Measurements from ENCODE around the gene NKX6-1. TPM values are rescaled to one million over a fixed set of nuclear protein-coding genes. Genes with fewer than 3 reads are reported as not detected.
A peak's percentile ranks its signal among the peaks of the same experiment; 100 is the strongest.

Gene NKX6-1
- polyA plus RNA-seq, 3 donors, result not detected

DNA sequence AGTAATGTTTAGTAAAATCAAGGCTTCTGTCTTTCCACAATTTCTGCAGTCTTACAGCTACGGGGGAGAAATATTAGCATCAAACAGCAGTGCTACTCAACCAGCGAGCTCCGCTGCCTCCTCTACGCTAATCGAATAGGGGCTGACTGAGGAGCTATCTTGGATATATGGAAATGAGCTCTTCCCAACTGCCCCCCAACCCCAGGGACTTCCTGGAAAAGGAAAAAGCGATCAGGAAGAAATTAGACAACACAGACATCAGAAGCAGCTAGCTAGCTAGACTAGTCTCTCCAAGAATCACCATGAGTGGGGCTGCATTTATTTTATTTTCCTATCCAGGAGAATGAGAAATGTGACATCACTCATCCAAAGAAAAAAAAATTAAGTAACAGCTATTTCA, 7.6 kb downstream of the NKX6-1 start:
- H3K9me3 ChIP-seq (replicated peaks in 1 of 2; ENCODE audit: control insufficient read depth in 1 of 2, insufficient read depth in 1 of 2, low read length in 2 of 2), result peaks cover 0 to 54% of the 10 kb centered on the region in 2 donors
- Mint-ChIP-seq H3K4me1 (peaks cover 27% of the 10 kb centered on the region), H3K9me3 (peaks cover 0 to 39% (median 26%) of the 10 kb centered on the region in 7 donors), H3K27me3 (ENCODE audit: low read depth in 3 of 3) (peaks cover 84 to 93% (median 86%) of the 10 kb centered on the region in 3 donors), H3K4me3 (peak overlapping the region in 1 of 2 donors; percentile 72), H3K27ac (no peak overlapping the region), H3K36me3 (peaks cover 5 to 8% of the 10 kb centered on the region in 2 donors)
- no peak overlapping the region for H3K4me3 ChIP-seq (replicated peaks in 1 of 3; ENCODE audit: low read depth in 2 of 3, low read length in 3 of 3)
- intact Hi-C loops (cut with micrococcal nuclease), result no loop called here
- H3K4me2 ChIP-seq (replicated peaks; ENCODE audit: extremely low read depth, low read length, poor library complexity, severe bottlenecking), result no peak overlapping the region
- peaks cover 92 to 100% of the 10 kb centered on the region in 2 donors for H3K27me3 ChIP-seq (ENCODE audit: control insufficient read depth in 2 of 2, insufficient read depth in 2 of 2, low read length in 2 of 2)
- TF ChIP-seq, protein P1, sequence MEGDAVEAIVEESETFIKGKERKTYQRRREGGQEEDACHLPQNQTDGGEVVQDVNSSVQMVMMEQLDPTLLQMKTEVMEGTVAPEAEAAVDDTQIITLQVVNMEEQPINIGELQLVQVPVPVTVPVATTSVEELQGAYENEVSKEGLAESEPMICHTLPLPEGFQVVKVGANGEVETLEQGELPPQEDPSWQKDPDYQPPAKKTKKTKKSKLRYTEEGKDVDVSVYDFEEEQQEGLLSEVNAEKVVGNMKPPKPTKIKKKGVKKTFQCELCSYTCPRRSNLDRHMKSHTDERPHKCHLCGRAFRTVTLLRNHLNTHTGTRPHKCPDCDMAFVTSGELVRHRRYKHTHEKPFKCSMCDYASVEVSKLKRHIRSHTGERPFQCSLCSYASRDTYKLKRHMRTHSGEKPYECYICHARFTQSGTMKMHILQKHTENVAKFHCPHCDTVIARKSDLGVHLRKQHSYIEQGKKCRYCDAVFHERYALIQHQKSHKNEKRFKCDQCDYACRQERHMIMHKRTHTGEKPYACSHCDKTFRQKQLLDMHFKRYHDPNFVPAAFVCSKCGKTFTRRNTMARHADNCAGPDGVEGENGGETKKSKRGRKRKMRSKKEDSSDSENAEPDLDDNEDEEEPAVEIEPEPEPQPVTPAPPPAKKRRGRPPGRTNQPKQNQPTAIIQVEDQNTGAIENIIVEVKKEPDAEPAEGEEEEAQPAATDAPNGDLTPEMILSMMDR (IDR thresholded peaks at IDR 0.05), result no peak
- DNase-seq, result no peak
- H3K4me1 ChIP-seq (ENCODE audit: control insufficient read depth in 1 of 2, insufficient read depth in 2 of 2, low read length in 2 of 2), result peaks cover 15 to 21% of the 10 kb centered on the region in 2 donors
- no peaks in the 10 kb centered on the region for H4K20me1 ChIP-seq (ENCODE audit: insufficient read depth, low read length)
- WGBS (ENCODE audit: insufficient coverage), result 0% methylated on average over 1 of the region's 6 CpGs
- no peak overlapping the region for H3K9ac ChIP-seq (ENCODE audit: insufficient read depth, low read length, poor library complexity, severe bottlenecking)
- no peak overlapping the region for H2AFZ ChIP-seq (ENCODE audit: insufficient read depth, low read depth, low read length, poor library complexity, severe bottlenecking)
- H3K79me2 ChIP-seq (ENCODE audit: insufficient read depth, low read length), result no peaks in the 10 kb centered on the region
- H3K27ac ChIP-seq (ENCODE audit: low read depth in 1 of 2, low read length in 2 of 2), result no peak overlapping the region
- H3K36me3 ChIP-seq (replicated peaks in 1 of 2; ENCODE audit: control insufficient read depth in 1 of 2, insufficient read depth in 2 of 2, low read length in 2 of 2), result no peaks in the 10 kb centered on the region

DNA sequence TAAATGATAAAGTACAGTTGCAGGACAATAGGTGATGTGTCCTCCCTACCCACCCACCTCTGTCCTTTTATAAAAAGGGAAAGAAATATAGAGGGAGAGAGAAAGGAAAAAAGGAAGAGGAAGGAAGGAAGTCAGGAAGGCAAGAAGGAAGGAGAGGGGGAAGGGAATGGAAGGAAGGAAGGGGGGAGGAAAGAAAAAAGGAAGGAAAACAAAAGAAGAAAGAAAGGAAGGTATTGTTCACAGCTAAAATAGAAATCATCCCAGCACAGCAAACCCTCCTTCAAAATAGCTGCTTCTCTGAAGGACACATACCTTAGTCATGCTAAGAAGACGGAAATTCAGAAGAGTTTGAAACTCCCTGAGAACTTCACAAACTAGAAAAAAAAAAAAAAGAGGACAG, 8.4 kb downstream of the NKX6-1 start:
- DNase-seq, result no peak
- Histone ChIP-seq H3K27me3 (ENCODE audit: control insufficient read depth in 2 of 2, insufficient read depth in 2 of 2, low read length in 2 of 2) (peaks cover 93 to 100% of the 10 kb centered on the region in 2 donors), H2AFZ (ENCODE audit: insufficient read depth, low read depth, low read length, poor library complexity, severe bottlenecking) (no peak overlapping the region), H3K4me1 (ENCODE audit: control insufficient read depth in 1 of 2, insufficient read depth in 2 of 2, low read length in 2 of 2) (peaks cover 11 to 15% of the 10 kb centered on the region in 2 donors), H4K20me1 (ENCODE audit: insufficient read depth, low read length) (no peaks in the 10 kb centered on the region), H3K9me3 (replicated peaks in 1 of 2; ENCODE audit: control insufficient read depth in 1 of 2, insufficient read depth in 1 of 2, low read length in 2 of 2) (peaks cover 0 to 48% of the 10 kb centered on the region in 2 donors), H3K9ac (ENCODE audit: insufficient read depth, low read length, poor library complexity, severe bottlenecking) (no peak overlapping the region), H3K4me3 (replicated peaks in 1 of 3; ENCODE audit: low read depth in 2 of 3, low read length in 3 of 3) (no peak overlapping the region), H3K36me3 (replicated peaks in 1 of 2; ENCODE audit: control insufficient read depth in 1 of 2, insufficient read depth in 2 of 2, low read length in 2 of 2) (no peaks in the 10 kb centered on the region), H3K27ac (ENCODE audit: low read depth in 1 of 2, low read length in 2 of 2) (no peak overlapping the region), H3K79me2 (ENCODE audit: insufficient read depth, low read length) (no peaks in the 10 kb centered on the region), H3K4me2 (replicated peaks; ENCODE audit: extremely low read depth, low read length, poor library complexity, severe bottlenecking) (no peak overlapping the region)
- peaks cover 5 to 7% of the 10 kb centered on the region in 2 donors for H3K36me3 Mint-ChIP-seq
- no peak overlapping the region for H3K27ac Mint-ChIP-seq
- peak overlapping the region in 1 of 2 donors; percentile 72 for H3K4me3 Mint-ChIP-seq
- intact Hi-C loops (cut with micrococcal nuclease), result no loop called here
- H3K4me1 Mint-ChIP-seq, result peaks cover 19% of the 10 kb centered on the region
- no CpG with 5 or more reads among the region's 1 CpG for WGBS (ENCODE audit: insufficient coverage)
- H3K9me3 Mint-ChIP-seq, result peaks cover 0 to 32% (median 20%) of the 10 kb centered on the region in 7 donors
- H3K27me3 Mint-ChIP-seq (ENCODE audit: low read depth in 3 of 3), result peaks cover 82 to 93% (median 85%) of the 10 kb centered on the region in 3 donors
- TF ChIP-seq, protein P1 (IDR thresholded peaks at IDR 0.05), result no peak
